ENCODE results near the gene DDX46. TPM values are rescaled to one million over a fixed set of nuclear protein-coding genes. Genes with fewer than 3 reads are reported as not detected.
"Not testable (repeated sequence)": the region's sequence is repeated elsewhere in the genome, so short reads cannot be mapped to it uniquely, and the experiment has no call there.

DDX46 gene
- total RNA-seq, 2 donors from 2014 or later = 31.9 to 36.3 TPM

GRCh38 chr5:134833340-134834032 is 74.9 kb downstream of the DDX46 start:
- ATAC-seq (no peak), DNase-seq (no peak)
- Histone ChIP-seq H3K4me3 (no peak overlapping the region), H3K36me3 (replicated peaks in 1 of 2; ENCODE audit: insufficient read depth in 1 of 2, low read depth in 2 of 2) (peaks cover 0 to 6% of the 10 kb centered on the region in 2 donors), H3K27ac (no peak overlapping the region), H3K9me3 (no peaks in the 10 kb centered on the region), H3K27me3 (no peaks in the 10 kb centered on the region), H3K4me1 (peaks cover 16% of the 10 kb centered on the region)
- WGBS, 2 donors = 75 to 90% methylated on average over 3 of the region's 3 CpGs
- intact Hi-C loops (cut with DNase I) = no loop called here
- TF ChIP-seq POLR2A (IDR thresholded peaks at IDR 0.05) (no peak), CTCF (IDR thresholded peaks at IDR 0.05) (no peak)

DNA sequence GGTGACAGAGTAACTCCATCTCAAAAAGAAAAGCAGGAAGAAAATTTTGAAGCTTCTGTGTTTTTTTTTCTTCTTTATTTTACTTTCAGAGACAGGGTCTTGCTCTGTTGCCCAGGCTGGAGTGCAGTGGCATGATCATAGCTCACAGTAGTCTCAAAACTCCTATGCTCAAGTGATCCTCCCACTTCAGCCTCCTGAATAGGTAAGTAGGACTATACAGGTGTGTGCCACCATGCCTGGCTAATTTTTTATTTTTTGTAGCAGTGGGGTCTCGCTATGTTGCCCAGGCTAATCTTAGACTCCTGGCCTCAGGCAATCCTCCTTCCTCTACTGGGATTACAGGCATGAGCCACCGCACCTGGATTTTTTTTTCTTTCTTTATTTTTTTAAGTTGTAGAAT is 77.0 kb downstream of the DDX46 start:
- DNase-seq = no peak
- Histone ChIP-seq H3K27ac (no peak overlapping the region), H3K4me3 (no peak overlapping the region), H3K27me3 (no peaks in the 10 kb centered on the region), H3K36me3 (replicated peaks in 1 of 2; ENCODE audit: insufficient read depth in 1 of 2, low read depth in 2 of 2) (no peaks in the 10 kb centered on the region), H3K9me3 (no peaks in the 10 kb centered on the region), H3K4me1 (peaks cover 16% of the 10 kb centered on the region)
- intact Hi-C loops (cut with DNase I) = no loop called here
- ATAC-seq = no peak
- TF ChIP-seq POLR2A (IDR thresholded peaks at IDR 0.05) = no peak
- TF ChIP-seq CTCF (IDR thresholded peaks at IDR 0.05) = no peak
- 92 to 96% methylated on average over 2 of the region's 2 CpGs for WGBS, 2 donors

DNA sequence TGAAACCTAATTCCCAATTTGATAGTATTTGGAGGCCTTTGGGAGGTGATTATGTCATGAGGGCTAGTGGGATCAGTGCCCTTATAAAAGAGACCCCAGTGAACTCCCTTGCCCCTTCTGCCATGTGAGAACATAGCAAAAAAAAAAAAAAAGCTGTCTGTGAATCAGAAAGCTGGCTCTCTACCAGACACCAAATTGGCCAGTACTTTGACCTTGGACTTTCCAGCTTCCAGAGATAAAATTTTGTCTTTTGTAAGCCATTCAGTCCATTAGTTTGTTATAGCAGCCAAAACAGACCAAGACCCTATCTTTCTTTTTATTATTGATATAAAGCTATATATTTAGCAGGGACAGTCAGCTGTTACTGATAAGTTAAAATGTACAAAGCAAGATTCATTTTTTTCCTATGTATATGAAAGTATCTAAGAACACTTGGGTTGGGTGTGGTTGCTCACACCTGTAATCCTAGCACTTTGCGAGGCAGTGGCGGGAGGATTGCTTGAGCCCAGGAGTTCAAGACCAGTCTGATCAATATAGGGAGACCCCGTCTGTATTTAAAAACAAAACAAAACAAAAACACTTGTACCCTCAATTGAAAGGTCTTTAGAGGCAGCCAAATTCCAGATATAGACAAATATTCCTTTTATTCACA is 79.1 kb downstream of the DDX46 start:
- Histone ChIP-seq H3K9me3 (no peaks in the 10 kb centered on the region), H3K27ac (peak overlapping the region in 3 of 4 donors; percentile 14 to 55 (median 20)), H3K36me3 (replicated peaks in 1 of 2; ENCODE audit: insufficient read depth in 1 of 2, low read depth in 2 of 2) (no peaks in the 10 kb centered on the region), H3K4me3 (no peak overlapping the region), H3K27me3 (no peaks in the 10 kb centered on the region), H3K4me1 (peaks cover 16% of the 10 kb centered on the region)
- TF ChIP-seq POLR2A (IDR thresholded peaks at IDR 0.05) = no peak
- no peak for TF ChIP-seq CTCF (IDR thresholded peaks at IDR 0.05)
- intact Hi-C loops (cut with DNase I) = no loop called here
- WGBS, 2 donors = 37 to 54% methylated on average over 3 of the region's 3 CpGs
- ATAC-seq = no peak
- peak in 3 of 4 donors; percentile 17 to 48 (median 46) for DNase-seq

DNA sequence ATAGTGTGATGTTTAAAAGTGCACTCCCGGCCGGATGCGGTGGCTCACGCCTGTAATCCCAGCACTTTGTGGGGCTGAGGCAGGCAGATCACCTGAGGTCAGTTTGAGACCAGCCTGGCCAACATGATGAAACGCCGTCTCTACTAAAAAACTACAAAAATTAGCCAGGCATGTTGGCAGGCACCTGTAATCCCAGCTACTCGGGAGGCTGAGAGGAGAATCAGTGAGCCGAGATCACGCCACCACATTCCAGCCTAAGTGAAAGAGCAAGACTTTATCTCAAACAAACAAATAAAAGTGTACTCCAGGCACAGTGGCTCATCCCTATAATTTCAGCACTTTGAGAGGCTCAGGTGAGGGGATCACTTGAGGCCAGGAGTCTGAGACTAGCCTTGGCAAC is 79.8 kb downstream of the DDX46 start:
- H3K9me3 ChIP-seq; H3K27me3 ChIP-seq; H3K27ac ChIP-seq; DNase-seq; H3K36me3 ChIP-seq (replicated peaks in 1 of 2; ENCODE audit: insufficient read depth in 1 of 2, low read depth in 2 of 2); ATAC-seq; intact Hi-C loops (cut with DNase I); H3K4me3 ChIP-seq: not testable (repeated sequence)
- H3K4me1 ChIP-seq = peaks cover 16% of the 10 kb centered on the region
- WGBS, 2 donors = 77 to 80% methylated on average over 9 of the region's 9 CpGs

DNA sequence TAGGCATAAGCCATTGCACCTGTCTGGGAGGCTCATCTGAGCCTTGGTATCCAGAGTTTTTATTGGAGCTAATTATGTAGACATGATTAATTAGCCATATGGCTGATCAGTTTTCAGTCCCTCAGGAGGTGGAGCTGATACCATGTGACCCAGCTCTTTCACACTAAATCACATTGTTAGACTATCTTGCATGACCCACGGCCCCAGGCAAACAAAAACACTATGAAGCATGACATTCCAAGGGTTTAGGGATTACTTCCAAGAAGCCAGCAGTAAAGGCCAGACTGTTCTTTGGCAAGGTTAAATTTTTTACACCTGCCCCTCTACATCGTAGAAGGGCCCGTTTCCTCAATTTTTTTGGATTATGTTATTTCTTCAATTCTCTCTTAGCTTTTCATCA is 82.2 kb downstream of the DDX46 start:
- Histone ChIP-seq H3K27ac (no peak overlapping the region), H3K36me3 (replicated peaks in 1 of 2; ENCODE audit: insufficient read depth in 1 of 2, low read depth in 2 of 2) (no peaks in the 10 kb centered on the region), H3K4me1 (peaks cover 20% of the 10 kb centered on the region), H3K27me3 (no peaks in the 10 kb centered on the region), H3K9me3 (no peaks in the 10 kb centered on the region), H3K4me3 (no peak overlapping the region)
- DNase-seq (no peak), ATAC-seq (no peak)
- TF ChIP-seq CTCF (IDR thresholded peaks at IDR 0.05) = no peak
- no peak for TF ChIP-seq POLR2A (IDR thresholded peaks at IDR 0.05)
- 58 to 65% methylated on average over 3 of the region's 3 CpGs for WGBS, 2 donors
- intact Hi-C loops (cut with DNase I) = no loop called here

Measured in body of pancreas (tissue), 4 donors.